ENCODE results near the gene CNGA3. TPM values are rescaled to one million over a fixed set of nuclear protein-coding genes. Genes with fewer than 3 reads are reported as not detected.

Gene CNGA3
- total RNA-seq, 4 donors from 2014 or later: 0.19 TPM; not detected in 3

DNA sequence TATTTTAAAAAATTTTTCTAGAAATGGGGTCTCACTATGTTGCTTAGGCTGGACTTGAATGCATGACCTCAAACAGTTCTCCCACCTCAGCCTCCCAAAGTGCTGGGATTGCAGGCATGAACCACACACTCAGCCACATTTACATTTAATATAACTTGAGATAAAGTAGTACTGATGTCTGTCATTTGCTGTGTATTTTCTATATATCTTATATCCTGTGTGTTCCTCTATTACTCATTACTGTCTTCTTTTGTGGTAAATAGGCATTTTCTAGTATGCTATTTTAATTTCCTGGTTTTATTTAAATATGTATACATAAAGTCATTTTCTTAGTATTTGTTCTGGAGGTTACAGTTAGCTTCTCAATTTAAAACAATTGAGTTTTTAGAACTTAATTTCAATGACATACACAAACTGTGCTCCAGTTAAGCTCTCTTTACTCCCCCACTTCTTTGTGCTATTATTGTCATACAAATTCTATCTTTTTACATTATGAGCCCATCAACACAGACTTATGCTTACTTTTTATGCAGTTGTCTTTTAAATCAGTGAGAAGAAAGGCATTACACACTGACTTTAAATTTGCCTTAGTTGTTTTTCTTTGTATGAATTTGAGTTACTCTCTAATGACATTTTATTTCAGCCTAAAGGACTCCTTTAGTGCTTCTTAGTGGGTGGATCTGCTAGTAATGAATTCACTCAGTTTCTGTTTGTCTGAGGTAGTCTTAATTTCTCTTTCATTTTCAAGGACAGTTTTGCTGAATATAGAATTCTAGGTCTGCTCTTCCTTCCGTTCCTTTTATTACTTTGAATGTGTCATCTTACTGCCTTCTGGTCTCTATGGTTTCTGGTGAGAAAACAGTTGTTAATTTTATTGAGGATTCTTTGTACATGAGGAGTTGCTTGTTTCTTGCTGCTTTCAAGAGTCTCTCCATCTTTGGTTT, 92.2 kb downstream of the CNGA3 start:
- TF ChIP-seq, protein P1, sequence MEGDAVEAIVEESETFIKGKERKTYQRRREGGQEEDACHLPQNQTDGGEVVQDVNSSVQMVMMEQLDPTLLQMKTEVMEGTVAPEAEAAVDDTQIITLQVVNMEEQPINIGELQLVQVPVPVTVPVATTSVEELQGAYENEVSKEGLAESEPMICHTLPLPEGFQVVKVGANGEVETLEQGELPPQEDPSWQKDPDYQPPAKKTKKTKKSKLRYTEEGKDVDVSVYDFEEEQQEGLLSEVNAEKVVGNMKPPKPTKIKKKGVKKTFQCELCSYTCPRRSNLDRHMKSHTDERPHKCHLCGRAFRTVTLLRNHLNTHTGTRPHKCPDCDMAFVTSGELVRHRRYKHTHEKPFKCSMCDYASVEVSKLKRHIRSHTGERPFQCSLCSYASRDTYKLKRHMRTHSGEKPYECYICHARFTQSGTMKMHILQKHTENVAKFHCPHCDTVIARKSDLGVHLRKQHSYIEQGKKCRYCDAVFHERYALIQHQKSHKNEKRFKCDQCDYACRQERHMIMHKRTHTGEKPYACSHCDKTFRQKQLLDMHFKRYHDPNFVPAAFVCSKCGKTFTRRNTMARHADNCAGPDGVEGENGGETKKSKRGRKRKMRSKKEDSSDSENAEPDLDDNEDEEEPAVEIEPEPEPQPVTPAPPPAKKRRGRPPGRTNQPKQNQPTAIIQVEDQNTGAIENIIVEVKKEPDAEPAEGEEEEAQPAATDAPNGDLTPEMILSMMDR (IDR thresholded peaks at IDR 0.05; ENCODE audit: low read depth): no peak

DNA sequence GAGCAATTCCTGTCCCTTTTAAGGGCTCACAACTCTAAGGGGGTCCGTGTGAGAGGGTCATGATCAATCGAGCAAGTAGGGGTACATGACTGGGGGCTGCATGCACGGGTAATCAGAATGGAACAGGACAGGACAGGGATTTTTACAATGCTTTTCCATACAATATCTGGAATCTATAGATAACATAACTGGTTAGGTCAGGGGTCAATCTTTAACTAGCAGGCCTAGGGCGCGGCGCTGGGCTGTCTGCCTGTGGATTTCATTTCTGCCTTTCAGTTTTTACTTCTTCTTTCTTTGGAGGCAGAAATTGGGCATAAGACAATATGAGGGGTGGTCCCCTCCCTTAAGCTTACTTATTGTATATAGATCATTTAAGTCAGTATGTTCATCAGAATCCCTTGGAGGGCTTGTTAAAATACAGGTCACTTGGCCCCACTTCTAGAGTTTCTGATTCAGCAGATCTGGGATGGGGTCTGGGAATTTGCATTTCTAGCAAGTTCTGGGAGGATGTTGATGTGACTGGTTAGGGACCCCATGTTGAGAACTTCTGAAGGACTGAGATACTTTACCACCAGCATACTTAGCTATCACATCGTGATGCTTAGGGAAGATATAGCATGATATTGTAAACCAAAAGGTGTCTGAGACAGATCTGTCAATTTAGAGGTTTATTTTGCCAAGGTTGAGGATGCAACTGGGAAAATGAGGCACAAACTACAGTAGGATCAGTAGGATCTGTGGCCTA, 95.6 kb downstream of the CNGA3 start:
- TF ChIP-seq, protein P1 (IDR thresholded peaks at IDR 0.05; ENCODE audit: low read depth): no peak

DNA sequence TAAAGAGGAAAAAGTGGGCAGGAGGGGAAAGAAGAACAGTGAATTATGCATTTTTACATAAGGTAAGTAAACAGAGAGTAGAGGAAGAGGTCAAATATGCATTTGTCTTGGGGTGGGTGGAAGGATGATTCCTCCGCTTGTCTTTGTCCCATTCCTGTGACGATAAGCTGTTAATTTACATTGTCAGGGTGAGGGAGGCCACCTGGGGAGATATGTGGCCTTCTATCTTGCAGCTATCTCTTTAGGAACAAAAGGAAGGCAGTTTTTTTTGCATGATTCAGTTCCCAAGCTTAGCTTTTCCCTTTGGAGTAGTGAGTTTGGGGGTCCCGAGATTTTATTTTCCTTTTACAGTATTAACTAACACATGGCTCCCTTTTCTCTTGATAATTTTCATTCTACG, 96.2 kb downstream of the CNGA3 start:
- TF ChIP-seq, protein P1 (IDR thresholded peaks at IDR 0.05; ENCODE audit: low read depth): no peak

DNA sequence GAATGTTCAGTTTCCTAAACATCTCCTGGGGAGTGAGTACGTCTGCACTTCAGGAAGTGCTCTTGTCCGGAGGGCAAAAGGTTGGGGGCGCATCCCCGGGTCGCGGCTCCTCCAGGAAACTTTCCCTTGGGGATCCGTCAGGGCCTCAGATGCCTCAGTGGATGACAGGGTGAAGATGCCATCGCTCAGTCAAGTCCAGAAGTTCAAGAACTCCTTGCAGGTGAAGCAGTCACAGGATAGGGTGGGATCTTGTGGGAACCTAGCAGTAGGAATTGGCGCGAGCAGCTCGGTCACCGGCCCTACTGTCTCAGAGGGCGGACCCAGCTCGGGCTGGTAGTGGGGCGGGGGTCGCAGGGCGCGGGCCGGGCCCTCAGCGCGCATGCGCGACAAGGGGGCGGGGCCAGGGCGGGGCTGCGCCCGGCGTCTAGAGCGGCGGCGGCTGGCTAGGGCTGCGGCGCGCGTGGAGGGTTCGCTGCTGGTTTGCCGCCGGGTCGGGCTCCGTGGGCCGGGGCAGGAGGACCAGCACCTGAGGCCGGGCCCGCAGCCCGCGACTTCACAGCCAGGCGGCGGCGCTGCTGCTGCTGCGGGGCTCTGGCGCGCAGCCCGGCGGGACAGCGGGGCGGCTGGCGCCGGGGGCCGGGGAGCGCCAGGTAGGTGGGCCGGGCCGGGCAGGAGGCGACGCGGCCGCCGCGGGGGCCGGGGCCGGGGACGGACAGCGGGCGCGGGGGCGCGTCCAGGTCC, 98.3 kb downstream of the CNGA3 start, which contains the start of gene INPP4A:
INPP4A (plus strand) TSS at position 423 of the 741 bp plus-strand sequence. CDS start 75,191 bp downstream, outside the sequence.
- TF ChIP-seq, protein P1 (IDR thresholded peaks at IDR 0.05; ENCODE audit: low read depth): no peak

DNA sequence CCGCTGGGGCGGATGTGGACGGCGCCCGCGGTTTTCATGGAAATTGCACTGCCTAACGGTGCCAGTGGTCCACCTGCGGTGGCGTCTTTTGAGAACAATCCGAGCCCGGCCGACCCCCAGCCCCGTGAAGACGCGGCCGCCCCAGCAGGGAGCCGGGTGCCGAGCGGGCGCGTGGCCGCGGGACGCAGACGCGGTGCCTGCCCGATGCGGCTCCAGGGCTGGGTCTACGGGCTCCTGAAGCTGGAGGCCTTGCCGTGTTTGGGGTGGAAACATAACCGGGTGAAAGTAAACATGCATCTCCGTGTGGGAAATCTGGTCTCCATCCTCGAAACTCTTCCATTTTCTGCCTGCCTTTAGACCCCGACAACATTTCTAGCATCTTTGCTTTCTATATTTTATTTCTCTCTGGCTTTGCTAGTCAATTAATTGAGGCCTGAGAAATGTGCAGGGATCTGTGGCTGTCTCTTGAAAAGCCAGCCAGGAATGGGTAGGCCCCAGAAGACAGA, 99.0 kb downstream of the CNGA3 start:
- TF ChIP-seq, protein P1 (IDR thresholded peaks at IDR 0.05; ENCODE audit: low read depth): no peak

DNA sequence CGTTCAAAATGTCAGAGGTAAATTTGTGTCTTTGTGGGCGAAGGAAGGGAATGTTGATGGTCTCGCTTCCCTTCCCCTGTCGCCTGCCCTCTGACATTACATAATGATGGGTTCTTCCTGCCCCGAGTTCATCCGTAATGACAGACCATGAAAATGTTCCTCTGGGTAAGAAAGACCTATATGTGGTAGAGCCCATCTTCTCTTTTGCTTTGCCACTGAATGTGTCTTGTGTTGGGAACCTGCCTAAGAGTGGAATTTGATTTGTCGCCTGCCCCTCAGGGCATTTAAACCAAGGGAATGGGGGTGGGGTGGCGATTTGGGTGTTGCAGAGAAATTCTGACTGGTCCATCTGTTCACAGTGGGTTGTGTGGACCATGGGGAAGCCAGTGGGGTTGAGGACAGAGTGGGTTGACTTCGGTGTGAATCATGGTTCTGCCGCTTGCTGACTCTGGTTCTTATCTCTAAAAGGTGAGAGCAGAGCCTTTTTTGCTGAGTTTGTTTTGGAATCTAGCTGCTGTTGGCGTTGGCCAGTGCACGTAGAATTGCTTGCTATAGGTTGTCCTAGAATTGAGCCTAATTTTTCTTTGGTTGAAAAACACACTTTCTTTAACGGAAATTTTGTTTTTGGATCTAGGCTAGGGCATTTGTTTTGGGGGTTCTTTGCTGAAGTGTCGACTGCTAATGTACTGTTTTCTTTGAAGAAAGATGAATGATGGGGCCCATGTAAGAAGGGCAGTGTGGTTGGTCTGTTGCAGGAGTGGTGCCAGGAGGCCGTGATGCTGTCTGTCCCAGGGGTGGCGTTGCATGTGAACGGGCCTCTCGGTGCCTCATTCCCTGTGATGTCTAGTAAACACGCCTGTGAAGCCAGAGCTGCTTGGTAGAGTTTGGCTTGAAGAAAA, 99.7 kb downstream of the CNGA3 start:
- TF ChIP-seq, protein P1 (IDR thresholded peaks at IDR 0.05; ENCODE audit: low read depth): no peak
